SK-N-MC (cell line): ENCODE measurements around the gene SEC24A.
"Not testable (repeated sequence)": the region's sequence is repeated elsewhere in the genome, so short reads cannot be mapped to it uniquely, and the experiment has no call there.

ENCODE experiments used
- DNase-seq: peaks from one replicate; pipeline ENCODE4 v3.0.0-alpha.2; 2011; ENCODE audit warnings: low read depth, low spot score
- H3K27ac ChIP-seq: fragments of 200-600 bp; sonication (generic); 2 replicates; pipeline ENCODE4 v1.5.1; 2016; ENCODE audit warnings: mixed run types
- H3K36me3 ChIP-seq: fragments of 200-600 bp; sonication (generic); 2 replicates; pipeline ENCODE4 v1.6.1; 2017; ENCODE audit warnings: antibody characterized with exemption, low read length, mixed read lengths; ENCODE audit not compliant: insufficient read depth
- H3K4me3 ChIP-seq: fragments of 200-600 bp; sonication (generic); 2 replicates; pipeline ENCODE4 v1.5.1; 2016
- H3K9ac ChIP-seq: fragments of 200-600 bp; sonication (generic); 2 replicates; pipeline ENCODE4 v1.8.0; 2017; ENCODE audit warnings: mixed run types, mixed read lengths; ENCODE audit not compliant: insufficient read length
- H3K9me3 ChIP-seq: fragments of 200-600 bp; sonication (generic); 2 replicates; pipeline ENCODE4 v1.6.1; 2017; ENCODE audit warnings: low read depth, mild to moderate bottlenecking, antibody characterized with exemption, low read length, moderate library complexity, mixed read lengths
- EZH2 ChIP-seq: fragments of 200-600 bp; sonication (generic); IDR thresholded peaks from one replicate; pipeline ENCODE4 v1.6.1; 2017; ENCODE audit warnings: antibody characterized with exemption
- FOXP2 ChIP-seq: optimal IDR thresholded peaks from 2 replicates; pipeline ENCODE3; 2011; ENCODE audit warnings: mild to moderate bottlenecking, moderate library complexity; ENCODE audit not compliant: insufficient read depth; ENCODE audit errors: extremely low read length, control extremely low read depth
- POLR2AphosphoS5 ChIP-seq: IDR thresholded peaks from 2 replicates; pipeline ENCODE4 v1.6.1; 2012; ENCODE audit warnings: mild to moderate bottlenecking, low read depth, low read length, borderline replicate concordance

The SEC24A gene

DNA sequence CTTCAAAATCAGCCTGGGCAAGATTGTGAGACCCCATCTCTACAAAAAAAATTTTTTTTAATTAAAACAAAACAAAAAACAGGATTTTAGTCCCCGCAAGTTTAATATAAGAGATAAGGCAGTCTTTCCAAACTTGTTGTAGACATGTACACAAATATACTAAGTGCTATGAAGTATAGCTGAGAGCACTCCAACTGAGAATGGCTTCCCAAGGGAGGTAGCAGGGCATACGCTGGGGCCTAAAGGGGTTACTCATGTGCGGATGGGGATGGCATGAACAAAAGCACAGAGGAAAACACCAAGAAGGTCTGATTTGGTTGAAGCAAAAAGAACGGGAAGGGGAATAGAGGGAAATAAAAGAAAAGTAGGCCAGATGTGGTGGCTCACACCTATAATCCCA is 37.1 kb upstream of the SEC24A start:
- H3K4me3 ChIP-seq, result no peak overlapping the region
- H3K9ac ChIP-seq, result no peak overlapping the region
- TF ChIP-seq EZH2 (no peak), POLR2AphosphoS5 (no peak), FOXP2 (no peak)
- H3K27ac ChIP-seq, result no peak overlapping the region
- H3K36me3 ChIP-seq, result peaks cover 45% of the 10 kb centered on the region
- DNase-seq, result no peak
- no peaks in the 10 kb centered on the region for H3K9me3 ChIP-seq

DNA sequence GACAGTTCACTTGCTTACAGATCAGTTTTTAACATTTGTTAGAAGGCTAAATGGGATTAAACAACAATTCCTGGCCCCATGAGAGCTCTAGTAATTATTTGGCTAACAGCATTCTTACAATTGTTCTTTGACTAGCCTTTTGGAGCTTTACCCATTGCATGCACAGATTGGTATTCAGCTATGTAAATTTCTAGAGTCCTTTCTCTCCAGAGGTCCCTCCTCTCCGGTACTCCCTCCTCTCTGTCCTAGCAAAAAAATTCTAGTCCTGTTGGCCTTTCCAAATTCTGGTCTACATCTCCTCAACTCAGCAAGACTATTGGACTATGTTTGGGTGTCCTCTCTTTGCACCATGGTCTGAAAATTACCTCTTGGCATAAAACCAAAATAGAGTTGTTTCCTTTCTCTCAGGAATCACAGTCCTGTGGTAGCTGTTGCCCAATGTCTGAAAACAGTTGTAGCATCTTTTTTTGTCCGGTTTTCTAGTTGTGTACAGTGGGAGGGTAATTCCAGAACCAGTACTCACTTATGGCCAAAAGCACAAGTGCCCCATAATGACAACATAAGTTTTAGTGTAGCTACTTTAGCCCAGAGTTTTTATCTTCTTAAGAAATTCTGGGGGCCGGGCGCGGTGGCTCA is 34.0 kb upstream of the SEC24A start:
- TF ChIP-seq FOXP2 (no peak), EZH2 (no peak), POLR2AphosphoS5 (no peak)
- peaks cover 20% of the 10 kb centered on the region for H3K36me3 ChIP-seq
- no peak overlapping the region for H3K9ac ChIP-seq
- no peaks in the 10 kb centered on the region for H3K9me3 ChIP-seq
- no peak overlapping the region for H3K4me3 ChIP-seq
- H3K27ac ChIP-seq, result no peak overlapping the region
- DNase-seq, result no peak

DNA sequence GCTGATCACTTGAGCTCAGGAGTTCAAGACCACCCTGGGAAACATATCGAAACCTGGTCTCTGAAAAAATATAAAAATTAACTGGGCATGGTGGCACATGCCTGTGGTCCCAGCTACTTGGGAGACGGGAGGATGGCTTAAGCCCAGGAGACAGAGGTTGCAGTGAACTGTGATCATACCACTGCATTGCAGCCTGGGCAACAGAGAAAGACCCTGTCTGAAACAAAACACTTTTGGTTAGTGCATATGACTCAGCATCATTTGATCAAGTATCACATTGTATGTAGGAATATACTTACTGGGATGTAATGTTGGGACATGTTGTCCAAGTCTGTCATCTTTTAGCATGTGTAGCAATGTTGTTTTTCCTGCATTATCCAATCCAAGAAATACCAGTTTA is 28.0 kb upstream of the SEC24A start:
- H3K27ac ChIP-seq, result no peak overlapping the region
- TF ChIP-seq POLR2AphosphoS5 (no peak), EZH2 (no peak), FOXP2 (no peak)
- H3K36me3 ChIP-seq, result peaks cover 21% of the 10 kb centered on the region
- H3K9ac ChIP-seq, result no peak overlapping the region
- DNase-seq, result no peak
- H3K9me3 ChIP-seq, result no peaks in the 10 kb centered on the region
- H3K4me3 ChIP-seq, result no peak overlapping the region

DNA sequence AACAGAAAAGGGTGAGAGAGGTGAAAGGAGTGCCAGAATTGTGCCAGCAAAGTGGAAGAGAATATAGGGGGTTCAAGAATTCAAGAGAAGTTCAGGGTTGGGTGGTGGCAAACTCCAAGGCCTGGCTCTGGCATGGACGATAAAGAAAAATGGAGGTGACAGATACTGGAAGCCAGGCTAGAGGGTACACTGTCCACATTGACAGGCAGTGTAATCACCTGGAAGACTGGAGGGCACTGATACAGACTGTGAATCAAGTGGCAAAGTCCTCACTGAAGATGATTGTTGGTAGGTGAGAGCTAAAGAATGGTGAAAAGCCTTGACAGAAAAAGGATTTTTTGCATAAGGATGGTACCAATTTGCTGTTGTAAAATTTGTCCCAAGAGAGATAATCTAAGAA is 23.0 kb upstream of the SEC24A start:
- no peak for DNase-seq
- no peak for TF ChIP-seq FOXP2
- no peak for TF ChIP-seq EZH2
- TF ChIP-seq POLR2AphosphoS5, result no peak
- Histone ChIP-seq H3K9me3 (no peaks in the 10 kb centered on the region), H3K9ac (no peak overlapping the region), H3K4me3 (no peak overlapping the region), H3K36me3 (peaks cover 11% of the 10 kb centered on the region), H3K27ac (no peak overlapping the region)

DNA sequence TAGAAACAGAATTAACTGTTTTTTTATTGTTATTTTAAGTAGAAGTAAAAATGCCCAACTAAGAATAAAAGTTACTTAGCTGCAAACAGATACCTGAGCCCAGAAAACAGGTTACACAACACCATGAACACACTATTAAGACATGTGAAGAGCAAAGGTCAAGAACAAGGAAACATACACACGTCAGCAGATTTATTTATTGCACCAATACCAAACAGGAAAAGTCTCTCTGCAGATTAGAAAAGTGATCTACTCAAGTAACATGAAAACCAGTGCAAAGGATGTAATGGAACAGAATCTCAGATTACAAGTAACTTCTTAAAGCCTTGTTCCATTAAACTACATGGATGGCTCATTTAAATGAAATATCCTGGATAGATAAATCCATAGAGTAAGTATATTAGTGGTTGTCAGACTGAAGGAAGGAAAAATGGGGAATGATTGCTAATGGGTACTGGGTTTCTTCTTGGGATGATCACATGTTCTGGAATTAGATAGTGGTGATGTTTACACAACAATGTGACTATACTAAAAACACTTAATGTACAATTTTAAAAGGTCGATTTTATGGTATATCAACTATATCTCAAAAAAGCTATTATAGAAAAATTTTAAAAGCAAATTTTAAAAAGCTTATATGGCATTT is 22.1 kb upstream of the SEC24A start:
- H3K27ac ChIP-seq, result no peak overlapping the region
- peaks cover 5% of the 10 kb centered on the region for H3K36me3 ChIP-seq
- DNase-seq, result peak; percentile 42
- TF ChIP-seq EZH2 (no peak), POLR2AphosphoS5 (no peak), FOXP2 (no peak)
- H3K4me3 ChIP-seq, result no peak overlapping the region
- H3K9me3 ChIP-seq, result no peaks in the 10 kb centered on the region
- H3K9ac ChIP-seq, result no peak overlapping the region

DNA sequence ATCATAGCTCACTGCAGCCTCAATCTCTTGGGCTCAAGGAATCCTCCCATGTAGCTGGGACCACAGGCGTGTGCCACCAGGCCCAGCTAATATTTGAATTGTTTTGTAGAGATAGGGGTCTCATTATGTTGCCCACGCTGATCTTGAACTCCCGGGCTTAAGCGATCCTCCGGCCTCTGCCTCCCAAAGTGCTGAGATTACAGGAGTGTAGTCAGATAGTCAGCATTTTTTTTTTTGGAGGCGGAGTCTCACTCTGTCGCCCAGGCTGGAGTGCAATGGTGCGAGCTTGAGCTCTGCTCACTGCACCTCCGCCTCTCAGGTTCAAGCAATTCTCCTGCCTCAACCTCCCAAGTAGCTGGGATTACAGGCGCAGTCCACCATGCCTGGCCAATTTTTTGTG is 14.4 kb upstream of the SEC24A start:
- Histone ChIP-seq H3K9me3 (no peaks in the 10 kb centered on the region), H3K27ac (no peak overlapping the region), H3K9ac (no peak overlapping the region), H3K36me3 (no peaks in the 10 kb centered on the region), H3K4me3 (no peak overlapping the region)
- TF ChIP-seq EZH2, result no peak
- no peak for DNase-seq

DNA sequence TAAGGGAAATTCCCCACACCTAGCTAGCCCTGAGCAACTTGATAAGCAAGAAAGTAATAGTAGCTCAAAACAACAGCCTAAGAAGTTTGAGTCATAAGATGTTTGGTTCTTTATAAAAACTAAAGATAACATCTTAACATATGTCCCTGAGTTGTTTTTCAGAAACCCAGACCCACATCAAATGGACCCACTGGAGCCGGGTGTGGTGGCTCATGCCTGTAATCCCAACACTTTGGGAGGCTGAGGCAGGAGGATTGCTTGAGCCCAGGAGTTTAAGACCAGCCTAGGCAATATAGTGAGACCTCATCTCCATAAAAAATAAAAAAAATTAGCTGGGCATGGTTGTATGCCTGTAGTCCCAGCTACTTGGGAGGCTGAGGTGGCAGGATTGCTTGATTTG is 13.2 kb upstream of the SEC24A start:
- not testable (repeated sequence) for H3K9me3 ChIP-seq, H3K27ac ChIP-seq, H3K9ac ChIP-seq, DNase-seq, H3K36me3 ChIP-seq, H3K4me3 ChIP-seq

DNA sequence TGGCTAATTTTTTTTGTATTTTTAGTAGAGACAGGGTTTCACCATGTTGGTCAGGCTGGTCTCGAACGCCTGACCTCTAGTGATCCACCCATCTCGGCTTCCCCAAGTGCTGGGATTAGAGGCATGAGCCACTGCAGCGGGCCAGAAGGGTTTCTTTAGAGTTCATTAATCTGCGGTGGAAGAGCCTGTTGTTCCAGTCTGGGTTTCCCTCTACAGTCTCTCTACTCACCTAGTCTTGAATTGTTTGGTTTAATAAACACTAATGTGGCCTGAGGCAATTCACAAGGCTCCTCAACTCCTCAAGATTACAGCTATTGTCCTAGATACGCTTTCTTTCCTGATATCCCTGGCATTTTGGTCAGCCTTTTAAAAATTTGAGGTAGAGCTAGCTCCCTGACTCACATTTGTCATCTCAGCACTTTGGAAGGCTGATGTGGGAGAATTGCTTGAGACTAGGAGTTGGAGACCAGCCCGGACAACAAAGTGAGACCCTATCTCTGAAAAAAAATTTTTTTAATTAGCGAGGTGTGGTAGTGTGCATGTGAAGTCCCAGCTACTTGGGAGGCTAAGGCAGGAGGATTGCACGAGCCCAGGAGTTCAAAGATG is 11.4 kb upstream of the SEC24A start:
- H3K4me3 ChIP-seq, result no peak overlapping the region
- no peak overlapping the region for H3K27ac ChIP-seq
- no peak for TF ChIP-seq POLR2AphosphoS5
- TF ChIP-seq EZH2, result no peak
- no peak for TF ChIP-seq FOXP2
- H3K36me3 ChIP-seq, result no peaks in the 10 kb centered on the region
- H3K9me3 ChIP-seq, result no peaks in the 10 kb centered on the region
- no peak for DNase-seq
- H3K9ac ChIP-seq, result no peak overlapping the region

DNA sequence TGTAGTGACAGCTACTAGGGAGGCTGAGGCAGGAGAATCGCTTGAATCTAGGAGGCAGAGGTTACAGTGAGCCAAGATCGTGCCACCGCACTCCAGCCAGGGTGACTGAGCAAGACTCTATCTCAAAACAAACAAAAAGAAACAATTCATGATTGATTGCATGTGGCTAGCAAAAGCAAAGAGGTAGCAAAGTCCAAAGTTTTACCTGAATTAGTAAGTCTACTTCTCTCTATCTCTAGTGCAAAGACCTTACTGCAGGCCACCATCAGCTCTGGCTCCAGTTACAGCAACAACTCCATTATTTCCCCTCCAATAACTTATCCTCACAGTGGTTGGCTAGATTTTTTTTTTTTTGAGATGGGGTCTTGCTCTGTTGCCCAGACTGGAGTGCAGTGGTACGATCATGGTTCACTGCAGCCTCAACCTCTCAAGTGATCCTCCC is 9.8 kb upstream of the SEC24A start:
- Histone ChIP-seq H3K27ac (no peak overlapping the region), H3K9ac (no peak overlapping the region), H3K36me3 (no peaks in the 10 kb centered on the region), H3K9me3 (no peaks in the 10 kb centered on the region), H3K4me3 (no peak overlapping the region)
- TF ChIP-seq EZH2 (no peak), FOXP2 (no peak)
- no peak for DNase-seq
